Esophagus squamous epithelium (tissue), 4 donors: ENCODE results near the gene TOGARAM2.

Source experiments
- POLR2A ChIP-seq, 4 donors: fragments of 450-650 bp; IDR thresholded peaks; one replicate each; pipeline ENCODE4 v1.6.1; 2017; ENCODE audit warnings: antibody characterized with exemption in 4 of 4, mild to moderate bottlenecking in 4 of 4, moderate library complexity in 3 of 4
- TF ChIP-seq, protein P1 (sequence below), 6 experiments: fragments of 450-650 bp in 4 of 6; fragments of 200-600 bp in 2 of 6; sonication (generic) in 2 of 6; IDR thresholded peaks; one replicate each; pipeline ENCODE4 v1.5.1; 2016 to 2019; ENCODE audit warnings: antibody characterized with exemption in 6 of 6, mild to moderate bottlenecking in 4 of 6, moderate library complexity in 4 of 6

DNA sequence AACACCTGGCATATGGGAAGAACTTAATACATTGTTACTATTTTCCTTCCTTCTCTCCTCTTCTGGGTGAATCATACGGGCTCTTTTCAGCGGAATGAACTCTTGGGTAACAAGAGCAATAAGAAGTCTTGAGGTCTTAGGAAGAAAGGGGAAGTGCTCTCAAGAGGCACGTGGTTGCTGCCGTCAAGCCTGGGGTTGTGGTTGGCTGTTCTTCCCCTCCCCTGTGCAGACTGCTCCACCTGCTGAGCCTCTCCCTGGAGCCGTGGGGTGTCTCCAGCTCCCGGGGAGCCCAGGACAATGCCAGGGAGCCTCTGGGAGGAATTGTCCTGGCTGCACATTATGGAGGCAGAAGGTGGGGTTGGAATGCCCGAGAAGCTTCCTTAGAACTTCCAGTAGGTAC, 19.4 kb downstream of the TOGARAM2 start:
- TF ChIP-seq, protein P1, sequence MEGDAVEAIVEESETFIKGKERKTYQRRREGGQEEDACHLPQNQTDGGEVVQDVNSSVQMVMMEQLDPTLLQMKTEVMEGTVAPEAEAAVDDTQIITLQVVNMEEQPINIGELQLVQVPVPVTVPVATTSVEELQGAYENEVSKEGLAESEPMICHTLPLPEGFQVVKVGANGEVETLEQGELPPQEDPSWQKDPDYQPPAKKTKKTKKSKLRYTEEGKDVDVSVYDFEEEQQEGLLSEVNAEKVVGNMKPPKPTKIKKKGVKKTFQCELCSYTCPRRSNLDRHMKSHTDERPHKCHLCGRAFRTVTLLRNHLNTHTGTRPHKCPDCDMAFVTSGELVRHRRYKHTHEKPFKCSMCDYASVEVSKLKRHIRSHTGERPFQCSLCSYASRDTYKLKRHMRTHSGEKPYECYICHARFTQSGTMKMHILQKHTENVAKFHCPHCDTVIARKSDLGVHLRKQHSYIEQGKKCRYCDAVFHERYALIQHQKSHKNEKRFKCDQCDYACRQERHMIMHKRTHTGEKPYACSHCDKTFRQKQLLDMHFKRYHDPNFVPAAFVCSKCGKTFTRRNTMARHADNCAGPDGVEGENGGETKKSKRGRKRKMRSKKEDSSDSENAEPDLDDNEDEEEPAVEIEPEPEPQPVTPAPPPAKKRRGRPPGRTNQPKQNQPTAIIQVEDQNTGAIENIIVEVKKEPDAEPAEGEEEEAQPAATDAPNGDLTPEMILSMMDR (IDR thresholded peaks at IDR 0.05): no peak
- no peak for TF ChIP-seq POLR2A (IDR thresholded peaks at IDR 0.05)
